Measurements from ENCODE around the gene CHAC2. TPM values are rescaled to one million over a fixed set of nuclear protein-coding genes. Genes with fewer than 3 reads are reported as not detected.
"Not testable (repeated sequence)": the region's sequence is repeated elsewhere in the genome, so short reads cannot be mapped to it uniquely, and the experiment has no call there.

CHAC2 gene
- 1.1 TPM for total RNA-seq

DNA sequence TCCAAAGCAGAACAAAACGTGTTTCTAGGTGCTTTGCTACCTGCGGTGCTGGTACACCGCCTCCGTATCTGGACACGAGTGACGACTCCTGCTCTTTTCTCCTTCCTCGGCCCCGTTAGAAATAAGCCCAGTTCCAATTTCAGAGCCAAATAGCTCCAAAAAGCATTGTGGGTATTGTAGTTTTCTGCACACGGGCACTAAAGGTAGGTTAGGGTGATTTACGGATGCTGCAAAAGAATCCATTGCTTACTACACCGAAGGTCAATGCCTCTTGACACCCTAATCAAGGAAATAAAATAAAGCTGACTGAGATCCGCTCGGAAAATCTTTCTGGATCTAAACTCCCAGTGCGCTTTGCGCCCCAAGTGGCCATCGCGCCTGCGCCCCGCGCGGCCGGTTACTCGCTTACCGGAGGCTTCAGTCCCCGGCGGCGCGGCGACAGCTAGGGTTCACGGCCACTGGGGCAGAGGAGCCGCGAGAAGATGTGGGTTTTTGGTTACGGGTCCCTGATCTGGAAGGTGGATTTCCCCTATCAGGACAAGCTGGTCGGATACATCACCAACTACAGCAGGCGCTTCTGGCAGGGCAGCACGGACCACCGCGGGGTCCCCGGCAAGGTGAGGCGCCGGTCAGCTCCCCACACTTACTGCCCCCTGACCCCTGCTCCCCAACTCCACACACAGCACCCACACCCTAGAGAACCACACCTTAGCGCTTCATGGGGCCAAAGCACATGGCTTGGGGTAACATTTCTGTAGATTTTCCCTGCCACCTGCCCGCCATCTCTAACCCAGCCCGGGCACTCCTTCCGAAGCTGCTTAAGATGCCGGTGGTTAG, at the start of gene CHAC2:
Gene CHAC2 (plus strand): TSS at position 400 of the 837 bp plus-strand sequence. CDS start 83 bp downstream, at position 483.
- peak; percentile 91 for DNase-seq

GRCh38 chr2:53720944-53721343, 46.7 kb upstream of the CHAC2 start:
- DNase-seq = not testable (repeated sequence)

DNA sequence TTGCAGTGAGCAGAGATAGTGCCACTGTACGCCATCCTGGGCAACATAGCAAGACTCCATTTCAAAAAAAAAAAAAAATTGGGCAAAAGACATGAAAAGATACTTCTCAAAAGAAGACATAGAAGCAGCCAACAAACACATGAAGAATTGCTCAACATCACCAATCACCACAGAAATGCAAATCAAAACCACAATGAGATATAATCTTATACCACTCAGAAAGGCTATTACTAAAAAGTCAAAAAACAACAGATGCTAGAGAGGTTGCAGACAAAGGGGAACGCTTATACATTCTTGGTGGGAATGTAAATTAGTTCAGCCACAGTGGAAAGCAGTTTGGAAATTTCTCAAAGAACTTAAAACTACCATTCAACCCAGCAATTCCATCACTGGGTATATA, 43.1 kb upstream of the CHAC2 start:
- DNase-seq = no peak

DNA sequence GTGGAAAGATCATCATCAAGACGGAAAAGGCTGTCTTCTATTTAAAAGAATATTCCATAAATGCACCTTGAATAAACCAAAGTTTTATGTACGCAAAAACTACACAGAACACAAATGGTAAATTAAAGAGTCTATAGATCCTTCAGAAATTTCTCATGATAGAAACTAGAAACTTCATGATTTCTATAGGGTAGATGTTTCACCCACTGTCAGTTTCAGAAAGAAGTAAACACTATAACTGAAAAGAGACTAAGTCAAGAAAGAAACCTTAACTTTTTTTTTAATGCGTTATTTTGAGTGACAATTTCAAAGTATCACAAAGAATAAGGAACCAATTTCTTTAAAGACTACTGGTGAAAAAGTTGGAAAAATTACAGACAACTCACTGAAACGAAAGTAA, 41.9 kb upstream of the CHAC2 start:
- DNase-seq = no peak

DNA sequence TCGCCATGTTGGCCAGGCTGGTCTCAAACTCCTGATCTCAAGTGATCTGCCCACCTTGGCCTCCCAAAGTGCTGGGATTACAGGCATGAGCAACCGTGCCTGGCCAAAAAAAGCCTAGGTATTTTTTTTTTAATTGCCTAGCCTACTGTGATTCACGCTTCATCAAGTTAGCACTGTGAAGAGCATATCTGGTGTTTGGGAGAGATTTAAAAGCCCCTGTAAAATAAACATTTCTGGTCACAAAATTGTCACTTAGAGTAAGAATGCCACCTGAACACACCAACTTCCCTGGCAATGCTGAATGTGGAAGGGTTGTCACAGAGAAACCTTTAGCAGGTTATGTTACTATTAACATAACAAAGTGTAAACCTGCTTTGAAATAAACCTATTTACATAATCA, 39.7 kb upstream of the CHAC2 start:
- no peak for DNase-seq

DNA sequence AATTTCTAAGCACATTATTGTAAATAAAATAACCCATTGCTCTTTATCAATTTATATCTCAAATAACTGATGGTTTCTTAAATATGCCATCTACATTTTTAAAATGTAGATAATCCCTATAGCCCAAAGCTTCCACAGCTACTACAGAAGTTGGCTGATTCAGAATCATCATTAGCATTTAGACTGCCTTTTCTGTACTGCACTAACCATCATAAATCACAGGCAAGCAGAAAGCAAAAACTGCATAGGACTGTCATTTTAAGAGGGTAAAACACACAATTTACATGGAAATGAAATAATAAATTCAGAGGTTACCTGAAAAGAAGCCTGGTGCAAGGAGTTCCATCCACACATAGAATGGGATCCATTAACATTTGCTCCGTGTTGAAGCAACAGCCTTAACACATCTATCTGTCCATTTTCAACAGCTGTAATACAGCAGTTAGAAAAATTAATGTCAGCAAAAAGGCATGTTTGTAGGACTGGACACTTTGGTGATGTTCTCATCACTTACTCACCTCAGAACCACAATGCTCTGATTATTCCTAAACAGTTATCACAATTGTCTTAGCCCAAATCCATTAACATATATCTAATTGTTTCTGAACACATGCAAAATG, 38.4 kb upstream of the CHAC2 start:
- no peak for DNase-seq

GRCh38 chr2:53737091-53737490, 30.5 kb upstream of the CHAC2 start:
- DNase-seq = no peak

DNA sequence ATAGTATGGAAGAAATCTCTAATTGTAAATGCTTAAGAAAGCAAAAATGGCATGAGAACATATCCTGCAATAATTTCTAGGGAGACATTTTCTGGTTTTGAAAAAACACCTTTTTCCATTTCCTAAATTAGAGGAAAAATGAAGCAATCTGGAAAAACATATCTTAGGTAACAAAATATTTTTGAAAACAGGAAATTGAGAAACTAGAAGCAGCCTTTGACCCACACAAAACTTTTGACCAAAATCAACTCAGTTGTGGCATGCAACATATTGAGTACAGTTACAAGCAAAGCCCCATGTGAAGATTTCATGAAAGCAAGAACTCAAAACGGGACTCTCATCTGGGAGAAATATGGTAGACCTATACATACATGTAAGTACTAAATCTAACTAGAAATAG, 28.6 kb upstream of the CHAC2 start:
- DNase-seq = no peak

- peak; percentile 55 for DNase-seq
Observed at GRCh38 chr2:53740170-53740569, 27.4 kb upstream of the CHAC2 start.

GRCh38 chr2:53744395-53745065, 23.1 kb upstream of the CHAC2 start:
- DNase-seq = no peak

- peak; percentile 17 for DNase-seq
Observed at GRCh38 chr2:53750041-53750768, 17.4 kb upstream of the CHAC2 start.

GRCh38 chr2:53751728-53752127, 15.9 kb upstream of the CHAC2 start:
- DNase-seq = no peak

- DNase-seq = no peak
Observed at GRCh38 chr2:53752385-53752784, 15.2 kb upstream of the CHAC2 start.

- DNase-seq = no peak
Observed at GRCh38 chr2:53753041-53753440, 14.6 kb upstream of the CHAC2 start.

GRCh38 chr2:53755121-53755520, 12.5 kb upstream of the CHAC2 start:
- no peak for DNase-seq

DNA sequence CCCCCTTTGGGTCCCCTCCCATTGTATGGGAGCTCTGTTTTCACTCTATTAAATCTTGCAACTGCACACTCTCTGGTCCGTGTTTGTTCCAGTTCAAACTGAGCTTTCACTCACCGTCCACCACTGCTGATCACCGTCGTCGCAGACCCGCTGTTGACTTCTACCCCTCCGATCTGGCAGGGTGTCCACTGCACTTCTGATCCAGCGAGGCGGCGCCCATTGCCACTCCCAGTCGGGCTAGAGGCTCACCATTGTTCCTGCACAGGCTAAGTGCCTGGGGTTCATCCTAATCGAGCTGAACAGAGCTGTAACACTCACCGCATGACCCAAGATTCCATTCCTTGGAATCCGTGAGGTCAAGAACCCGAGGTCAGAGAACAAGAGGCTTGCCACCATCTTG, 11.0 kb upstream of the CHAC2 start:
- no peak for DNase-seq

- DNase-seq = not testable (repeated sequence)
Observed at GRCh38 chr2:53757206-53757605, 10.4 kb upstream of the CHAC2 start.

DNA sequence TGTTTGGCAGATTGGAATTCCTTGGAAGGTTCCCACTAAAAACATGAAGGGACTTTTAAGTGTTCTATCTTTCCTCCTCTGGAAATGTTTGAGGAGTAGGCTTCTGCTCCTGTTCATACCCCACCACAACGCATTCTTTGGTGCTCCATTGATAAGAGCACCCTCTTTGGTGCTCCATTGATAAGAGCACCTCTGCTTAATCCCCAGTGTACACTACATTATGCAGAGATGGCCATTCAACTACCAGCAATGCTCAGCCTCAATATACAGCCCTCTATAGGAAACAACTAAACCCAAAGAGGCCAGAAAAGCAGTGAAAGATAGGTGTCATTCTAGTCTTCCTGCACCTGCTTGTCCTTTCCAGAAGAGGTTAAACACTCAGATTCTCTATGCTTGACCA, 1.8 kb upstream of the CHAC2 start:
- no peak for DNase-seq

GRCh38 chr2:53768242-53768542, 588 bp downstream of the CHAC2 start:
- DNase-seq = no peak

DNA sequence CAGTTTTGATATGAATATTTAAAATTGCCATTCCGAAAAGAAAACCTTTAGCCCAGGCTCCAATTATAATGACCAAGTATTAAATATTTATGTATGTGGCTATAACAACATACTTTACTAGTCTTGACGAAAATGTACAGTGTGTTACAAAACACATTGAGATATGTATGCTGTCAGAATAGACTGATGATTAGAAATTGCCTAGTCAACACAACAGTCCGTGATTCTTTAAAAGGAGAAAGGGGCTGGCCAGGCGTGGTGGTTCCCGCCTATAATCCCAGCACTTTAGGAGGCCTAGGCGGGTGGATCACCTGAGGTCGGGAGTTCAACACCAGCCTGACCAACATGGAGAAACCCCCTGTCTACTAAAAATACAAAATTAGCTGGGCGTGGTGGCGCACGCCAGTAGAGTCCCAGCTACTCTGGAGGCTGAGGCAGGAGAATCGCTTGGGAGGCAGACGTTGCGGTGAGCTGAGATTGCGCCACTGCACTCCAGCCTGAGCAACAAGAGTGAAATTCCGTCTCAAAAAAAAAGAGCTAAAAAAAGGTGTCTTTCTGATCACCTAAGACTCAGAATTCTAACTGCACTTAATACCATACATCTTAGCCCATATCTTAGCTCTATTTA, 1.8 kb downstream of the CHAC2 start:
- DNase-seq = no peak

DNA sequence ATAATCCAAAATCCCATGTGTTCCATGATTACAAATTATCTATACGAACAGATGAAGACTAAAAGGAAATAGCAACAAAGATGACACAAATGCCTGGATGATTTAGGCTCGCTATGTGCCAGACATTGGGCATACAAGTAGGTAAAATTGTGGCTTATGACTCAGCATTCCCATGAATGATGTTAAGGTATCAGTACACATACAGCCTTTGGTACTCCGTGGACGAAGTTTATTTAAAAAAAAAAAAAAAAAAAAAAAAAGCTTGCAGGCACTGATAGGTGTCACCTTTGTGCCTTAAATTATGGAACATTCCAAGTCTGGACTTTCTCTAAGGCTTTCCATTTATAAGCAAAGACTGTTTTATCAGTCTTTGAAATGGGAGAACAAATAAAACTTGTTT, 2.7 kb downstream of the CHAC2 start:
- no peak for DNase-seq

DNA sequence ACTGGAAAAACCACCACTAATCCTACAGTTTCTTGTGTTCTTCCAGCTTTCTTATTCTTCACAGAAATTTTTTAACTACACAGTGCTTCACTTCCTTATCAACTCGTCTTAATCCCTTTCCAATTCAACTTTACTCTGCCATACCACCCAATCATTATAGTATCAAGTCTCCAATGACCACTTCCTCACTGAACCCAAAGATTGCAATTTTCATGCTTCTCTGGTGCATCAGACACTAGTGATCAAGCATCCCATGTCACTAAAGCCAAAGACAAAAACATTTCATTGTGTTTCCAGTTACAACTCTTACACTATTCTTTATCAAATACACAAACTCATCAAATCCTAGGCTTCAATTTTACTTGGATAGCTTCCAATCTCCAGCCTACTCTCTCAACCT, 9.5 kb downstream of the CHAC2 start:
- DNase-seq = no peak
